Measurements from ENCODE around the gene NEK1. TPM values are rescaled to one million over a fixed set of nuclear protein-coding genes. Genes with fewer than 3 reads are reported as not detected.

NEK1 gene
- total RNA-seq, 1 experiment from 2014 or later: 10.3 TPM

- Mint-ChIP-seq H3K27ac (no peak overlapping the region), H3K4me1 (peaks cover 6% of the 10 kb centered on the region; the same call in 1 of the 2 replicates), H3K36me3 (peaks cover 27% of the 10 kb centered on the region), H3K4me3 (no peak overlapping the region), H3K27me3 (ENCODE audit: low read depth) (no peaks in the 10 kb centered on the region), H3K9me3 (peaks cover 15% of the 10 kb centered on the region)
- DNase-seq (ENCODE audit: low spot score) (no peak), ATAC-seq (no peak)
- TF ChIP-seq NFYB (CRISPR knock-in tag; conservative IDR thresholded peaks at IDR 0.05; ENCODE audit: low read depth) (no peak), FOXJ3 (CRISPR knock-in tag; IDR thresholded peaks at IDR 0.05; ENCODE audit: borderline replicate concordance) (no peak), SMAD3 (CRISPR knock-in tag; IDR thresholded peaks at IDR 0.05; ENCODE audit: borderline replicate concordance) (no peak), PRRX2 (CRISPR knock-in tag; IDR thresholded peaks at IDR 0.05) (no peak), EMX1 (CRISPR knock-in tag; IDR thresholded peaks at IDR 0.05) (no peak), CREM (CRISPR knock-in tag; IDR thresholded peaks at IDR 0.05) (no peak), ETV6 (CRISPR knock-in tag; IDR thresholded peaks at IDR 0.05) (no peak), ATF1 (CRISPR knock-in tag; IDR thresholded peaks at IDR 0.05) (no peak), ZMAT4 (CRISPR knock-in tag; IDR thresholded peaks at IDR 0.05) (no peak), HMGXB4 (CRISPR knock-in tag; IDR thresholded peaks at IDR 0.05) (no peak), ZNF317 (CRISPR knock-in tag; IDR thresholded peaks at IDR 0.05; ENCODE audit: borderline replicate concordance, low read depth) (no peak), AFF4 (CRISPR knock-in tag; IDR thresholded peaks at IDR 0.05; ENCODE audit: borderline replicate concordance) (no peak), SMAD4 (CRISPR knock-in tag; IDR thresholded peaks at IDR 0.05) (no peak)
- ChIA-PET POLR2A (interaction anchor here (0.6 kb wide), 1 partner anchor 514 kb away, joined by 4 read pairs; the partner anchor contains the start of gene CBR4), CTCF (no interaction called here)
Measured at GRCh38 chr4:169523796-169524195, 88.6 kb downstream of the NEK1 start.

- H3K27me3 Mint-ChIP-seq (ENCODE audit: low read depth): no peaks in the 10 kb centered on the region
- no peak for DNase-seq (ENCODE audit: low spot score)
- H3K4me3 Mint-ChIP-seq: no peak overlapping the region
- no peaks in the 10 kb centered on the region for H3K4me1 Mint-ChIP-seq
- no peak overlapping the region for H3K27ac Mint-ChIP-seq
- ATAC-seq: no peak
- CTCF ChIA-PET: no interaction called here
- H3K9me3 Mint-ChIP-seq: no peaks in the 10 kb centered on the region
- H3K36me3 Mint-ChIP-seq: no peaks in the 10 kb centered on the region
- POLR2A ChIA-PET: no interaction called here
- TF ChIP-seq CDX4 (CRISPR knock-in tag; IDR thresholded peaks at IDR 0.05; ENCODE audit: borderline replicate concordance) (no peak), NR3C1 (CRISPR knock-in tag; conservative IDR thresholded peaks at IDR 0.05; ENCODE audit: low read depth) (no peak), E2F1 (CRISPR knock-in tag; IDR thresholded peaks at IDR 0.05) (no peak), ZNF512 (CRISPR knock-in tag; IDR thresholded peaks at IDR 0.05; ENCODE audit: borderline replicate concordance) (no peak), STAT6 (CRISPR knock-in tag; conservative IDR thresholded peaks at IDR 0.05; ENCODE audit: low read depth) (no peak), HMGXB4 (CRISPR knock-in tag; IDR thresholded peaks at IDR 0.05) (no peak), SMAD4 (CRISPR knock-in tag; IDR thresholded peaks at IDR 0.05) (no peak), ATF2 (CRISPR knock-in tag; IDR thresholded peaks at IDR 0.05; ENCODE audit: borderline replicate concordance, low read depth) (no peak)
Measured at GRCh38 chr4:169510617-169511016, 101.8 kb downstream of the NEK1 start.
